HG02763 (cell line): ENCODE results near the gene CABP7.

Experiments
- ATAC-seq: cut with Tn5 transposase; IDR thresholded peaks from one replicate; pipeline ENCODE4 v1.9.1; 2021; ENCODE audit warnings: mild to moderate bottlenecking, moderate library complexity; ENCODE audit not compliant: unreplicated experiment

Gene CABP7

GRCh38 chr22:29722151-29722550, 2.3 kb downstream of the CABP7 start:
- no peak for ATAC-seq

DNA sequence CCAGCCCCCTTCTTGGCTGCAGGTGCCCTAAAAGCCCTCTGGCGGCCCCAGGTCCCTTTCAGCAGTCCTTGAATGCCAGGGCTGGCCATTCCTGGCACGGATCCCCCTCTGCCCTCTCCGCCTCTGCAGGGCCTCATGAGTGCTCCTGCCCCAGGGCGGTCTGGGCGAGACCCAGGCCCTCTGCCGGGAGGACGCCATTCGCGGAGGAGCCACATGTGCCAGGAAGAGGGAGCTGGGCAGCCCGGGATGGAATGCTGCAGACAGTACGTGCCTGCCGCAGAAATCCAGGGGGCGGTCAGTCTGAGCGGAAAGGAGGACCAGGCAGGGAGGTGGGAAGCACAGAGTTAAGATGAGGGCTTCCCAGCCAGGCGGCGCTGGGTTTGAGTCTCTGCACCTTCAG, 2.8 kb downstream of the CABP7 start:
- ATAC-seq: no peak

- ATAC-seq: no peak
Measured at GRCh38 chr22:29723766-29724165, 4.0 kb downstream of the CABP7 start.

- no peak for ATAC-seq
Measured at GRCh38 chr22:29724843-29725242, 5.0 kb downstream of the CABP7 start.

GRCh38 chr22:29726106-29726505, 6.3 kb downstream of the CABP7 start:
- no peak for ATAC-seq

DNA sequence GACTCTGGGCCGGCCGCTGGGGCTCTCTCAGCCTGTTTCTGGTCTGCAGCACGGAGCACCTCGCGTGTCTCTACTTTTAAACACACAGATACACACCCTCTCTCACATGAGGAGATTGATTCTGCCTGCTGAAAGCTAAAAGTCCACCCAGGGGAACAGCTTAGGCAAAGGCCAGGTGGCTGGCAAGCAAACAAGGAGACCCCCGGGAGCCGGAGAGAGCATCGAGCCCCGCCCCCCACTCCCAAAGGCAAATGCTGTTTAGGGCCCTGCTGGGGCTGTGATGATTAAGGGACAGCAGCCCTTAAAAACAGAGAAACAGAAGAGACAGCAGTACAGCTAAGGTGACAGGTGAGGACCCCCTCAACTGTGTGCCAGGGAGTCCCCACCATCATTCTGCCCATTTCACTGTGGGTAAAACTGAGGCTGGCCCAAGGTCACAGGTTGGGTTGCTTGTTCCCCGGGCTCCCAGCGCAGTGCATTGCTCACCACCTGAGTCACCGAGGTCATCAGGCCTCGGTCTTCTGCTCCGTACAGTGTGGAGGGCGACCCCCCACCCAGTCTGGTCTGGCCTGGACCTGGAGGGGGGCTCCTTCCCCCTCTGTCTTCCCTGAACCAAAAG, 6.8 kb downstream of the CABP7 start:
- ATAC-seq: no peak

- no peak for ATAC-seq
Measured at GRCh38 chr22:29727131-29727523, 7.3 kb downstream of the CABP7 start.

GRCh38 chr22:29729161-29729560, 9.4 kb downstream of the CABP7 start:
- ATAC-seq: no peak

GRCh38 chr22:29731058-29731850, 11.5 kb downstream of the CABP7 start:
- no peak for ATAC-seq

DNA sequence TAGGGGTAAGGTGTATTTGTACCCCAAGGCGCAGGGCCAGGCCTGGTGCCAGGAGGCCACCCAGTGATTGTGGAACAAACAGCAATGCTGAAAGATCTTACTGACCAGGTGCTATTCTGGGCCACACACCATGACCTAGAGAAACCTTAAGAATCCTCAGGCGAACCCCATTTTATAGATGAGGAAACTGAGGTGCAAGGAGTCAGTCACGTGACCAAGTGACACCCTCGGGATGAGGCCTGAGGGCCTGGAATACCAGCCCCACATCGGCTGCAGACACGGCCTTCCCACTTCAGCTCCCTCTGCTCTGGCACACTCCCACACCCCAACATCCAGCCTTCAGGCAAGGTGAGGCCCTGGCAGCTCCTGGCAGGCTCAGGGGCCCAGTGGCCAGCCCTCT, 13.1 kb downstream of the CABP7 start:
- no peak for ATAC-seq

DNA sequence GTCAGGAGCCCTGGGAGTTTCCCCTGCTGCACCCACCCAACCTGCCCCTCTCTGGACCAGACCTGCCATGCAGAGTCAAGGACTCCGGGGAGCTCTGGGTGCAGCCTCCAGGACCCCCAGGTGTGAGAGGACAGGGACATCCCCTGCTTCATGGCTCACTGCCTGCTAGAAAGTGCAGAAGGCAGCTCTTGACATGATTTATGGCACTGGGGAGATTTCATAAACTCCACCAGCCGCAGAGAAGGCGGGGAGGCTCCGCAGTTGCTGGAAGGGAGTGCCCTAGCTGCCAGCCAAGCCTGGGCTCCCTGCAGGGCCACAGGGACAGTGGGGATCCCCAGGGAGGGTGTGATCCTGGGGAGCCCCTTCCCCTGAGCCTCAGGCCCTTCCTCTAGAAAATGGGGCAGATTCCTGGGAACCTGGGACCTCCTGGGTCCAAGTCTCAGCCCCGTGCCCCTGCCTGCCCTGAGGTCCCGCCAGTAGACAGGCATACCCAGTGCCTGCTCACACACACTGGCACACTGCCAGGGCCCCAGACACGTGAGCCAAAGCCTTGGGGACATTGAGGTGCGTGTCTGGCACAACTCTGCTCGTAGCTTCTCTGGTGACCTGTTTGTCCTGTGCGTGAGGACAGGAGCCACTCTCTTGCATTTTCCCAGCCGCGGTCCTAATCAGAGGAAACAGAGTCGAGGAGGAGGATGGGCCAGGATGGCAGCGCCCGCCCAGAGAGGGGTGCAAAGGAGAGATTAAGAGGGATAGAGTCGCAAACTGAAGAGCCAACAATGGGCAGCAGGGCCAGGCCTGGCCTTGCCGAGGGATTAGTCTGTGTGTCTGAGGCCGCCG, 13.8 kb downstream of the CABP7 start:
- ATAC-seq: no peak

- no peak for ATAC-seq
Measured at GRCh38 chr22:29734406-29734805, 14.6 kb downstream of the CABP7 start.

DNA sequence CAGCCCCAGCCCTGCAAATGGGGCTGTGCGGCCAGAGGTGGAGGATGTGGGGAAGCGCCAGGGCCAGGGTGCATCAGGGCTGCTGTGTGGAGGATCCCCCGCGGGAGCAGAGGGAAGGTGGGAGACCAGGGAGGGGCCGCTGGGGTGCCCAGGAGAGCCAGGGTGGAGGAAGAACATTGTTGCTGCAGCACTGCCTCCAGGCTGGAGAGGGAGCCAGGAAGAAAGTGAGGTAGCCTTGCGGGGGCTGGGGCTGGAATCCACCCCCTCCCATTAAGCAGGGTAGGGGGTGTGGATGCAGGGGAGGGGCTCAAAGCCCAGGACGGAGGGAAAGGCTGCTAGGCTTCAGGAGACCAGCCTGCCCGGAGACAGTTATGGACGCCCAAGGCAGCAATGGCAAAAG, 15.0 kb downstream of the CABP7 start:
- ATAC-seq: no peak

- no peak for ATAC-seq
Measured at GRCh38 chr22:29735416-29735815, 15.6 kb downstream of the CABP7 start.

- no peak for ATAC-seq
Measured at GRCh38 chr22:29737251-29738117, 17.7 kb downstream of the CABP7 start.

- no peak for ATAC-seq
Measured at GRCh38 chr22:29738118-29738815, 18.5 kb downstream of the CABP7 start.

GRCh38 chr22:29739346-29739875, 19.6 kb downstream of the CABP7 start:
- ATAC-seq: no peak

DNA sequence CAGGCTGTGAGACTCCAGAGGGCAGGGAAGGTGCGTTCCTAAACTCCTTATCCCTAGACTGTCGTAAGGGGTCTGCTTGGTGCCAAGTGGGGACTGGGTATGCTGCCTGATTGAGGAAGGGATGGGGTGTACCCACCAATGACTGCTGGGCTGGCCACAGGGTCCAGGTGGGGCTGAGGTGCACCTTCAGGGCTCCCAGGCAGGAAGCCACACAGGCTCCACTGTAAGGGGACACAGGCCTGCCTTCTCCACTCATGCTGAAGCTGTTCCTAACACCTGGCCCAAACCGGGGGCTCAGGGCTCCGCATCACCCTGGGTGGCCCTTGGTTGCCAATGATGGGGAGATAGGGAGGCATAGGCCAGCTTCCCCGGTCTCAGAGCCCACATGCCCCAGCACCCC, 20.4 kb downstream of the CABP7 start:
- no peak for ATAC-seq

DNA sequence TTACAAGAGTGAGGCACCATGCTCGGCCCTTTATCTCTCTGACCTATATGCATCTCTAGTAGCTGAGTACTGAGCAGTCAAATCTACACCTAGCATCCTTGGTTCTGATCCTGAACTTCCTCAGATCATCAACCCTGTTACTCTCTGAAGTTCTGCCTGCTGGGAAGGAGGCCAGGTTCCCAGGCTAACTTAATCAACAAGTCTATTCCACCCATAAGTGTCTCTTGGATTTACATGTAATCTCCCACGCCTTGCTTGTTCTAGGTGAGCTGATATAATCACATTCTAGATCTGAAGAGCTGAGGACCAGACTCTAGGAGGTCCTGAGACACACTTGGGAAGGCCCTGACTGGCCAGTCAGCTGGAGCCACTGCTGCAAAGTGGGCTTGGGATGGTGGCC, 22.1 kb downstream of the CABP7 start:
- no peak for ATAC-seq

DNA sequence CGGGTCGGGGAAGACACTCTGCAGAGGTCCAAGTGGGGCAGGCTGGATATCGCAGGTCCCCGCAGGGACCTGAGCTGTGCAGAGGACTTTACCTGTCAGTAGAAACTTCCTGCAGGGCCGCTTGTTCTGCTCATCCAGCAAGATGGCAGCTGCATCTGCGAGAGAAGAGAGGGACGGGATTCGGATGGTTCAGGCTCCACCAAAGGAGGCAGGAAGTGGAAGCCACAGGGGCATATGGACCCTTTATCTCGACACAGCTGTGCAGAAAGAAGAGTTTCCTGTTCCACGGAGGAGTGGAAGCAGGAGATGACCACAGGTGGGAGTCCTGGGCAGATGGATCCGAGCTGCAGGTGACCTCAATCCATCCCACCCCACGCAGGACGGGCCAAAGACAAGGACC, 22.5 kb downstream of the CABP7 start:
- ATAC-seq: no peak
